Forelimb muscle (tissue), 1 donor: Measurements from ENCODE around the gene SUCNR1. TPM values are rescaled to one million over a fixed set of nuclear protein-coding genes. Genes with fewer than 3 reads are reported as not detected.
"Not testable (repeated sequence)": the region's sequence is repeated elsewhere in the genome, so short reads cannot be mapped to it uniquely, and the experiment has no call there.

Experiments
- DNase-seq: peaks from one replicate; pipeline ENCODE4 v3.0.0-alpha.2; 2013; ENCODE audit warnings: low read depth
- polyA plus RNA-seq: library from polyadenylated mRNA; unstranded; fragments of 120-200 nt; gene quantifications from one replicate; pipeline ENCODE4 v1.2.1, GENCODE V29; 2013; ENCODE audit not compliant: insufficient read length

The SUCNR1 gene
- polyA plus RNA-seq, 1 donor, result 0.05 TPM

GRCh38 chr3:151871639-151872468, 1.6 kb upstream of the SUCNR1 start:
- DNase-seq, result peak; percentile 39

GRCh38 chr3:151874079-151874478, 636 bp downstream of the SUCNR1 start:
- DNase-seq, result not testable (repeated sequence)

- no peak for DNase-seq
These were observed 2.3 kb downstream of the SUCNR1 start for GRCh38 chr3:151875759-151876158.

GRCh38 chr3:151877269-151877668, 3.8 kb downstream of the SUCNR1 start:
- DNase-seq, result no peak

- no peak for DNase-seq
These were observed 5.0 kb downstream of the SUCNR1 start for GRCh38 chr3:151878465-151878864.

GRCh38 chr3:151879037-151879436, 5.6 kb downstream of the SUCNR1 start:
- no peak for DNase-seq

GRCh38 chr3:151879679-151880415, 6.4 kb downstream of the SUCNR1 start:
- no peak for DNase-seq

- no peak for DNase-seq
These were observed 6.9 kb downstream of the SUCNR1 start for GRCh38 chr3:151880416-151880690.

- DNase-seq, result no peak
These were observed 7.7 kb downstream of the SUCNR1 start for GRCh38 chr3:151881137-151881536.

- not testable (repeated sequence) for DNase-seq
These were observed 12.0 kb downstream of the SUCNR1 start for GRCh38 chr3:151885397-151885796.

GRCh38 chr3:151887450-151888211, 14.2 kb downstream of the SUCNR1 start:
- not testable (repeated sequence) for DNase-seq

GRCh38 chr3:151890721-151891141, 17.3 kb downstream of the SUCNR1 start:
- DNase-seq, result no peak

- no peak for DNase-seq
These were observed 18.3 kb downstream of the SUCNR1 start for GRCh38 chr3:151891721-151892120.

- DNase-seq, result no peak
These were observed 20.8 kb downstream of the SUCNR1 start for GRCh38 chr3:151894219-151894618.

GRCh38 chr3:151895478-151896241, 22.2 kb downstream of the SUCNR1 start:
- DNase-seq, result no peak

GRCh38 chr3:151896246-151897012, 23.0 kb downstream of the SUCNR1 start:
- DNase-seq, result no peak

- DNase-seq, result not testable (repeated sequence)
These were observed 24.7 kb downstream of the SUCNR1 start for GRCh38 chr3:151898121-151898520.

GRCh38 chr3:151898564-151899261, 25.3 kb downstream of the SUCNR1 start:
- not testable (repeated sequence) for DNase-seq

GRCh38 chr3:151899996-151900395, 26.6 kb downstream of the SUCNR1 start:
- no peak for DNase-seq

- no peak for DNase-seq
These were observed 27.0 kb downstream of the SUCNR1 start for GRCh38 chr3:151900460-151900859.
